PC-9 (cell line): ENCODE data around the gene LMAN2. TPM values are rescaled to one million over a fixed set of nuclear protein-coding genes. Genes with fewer than 3 reads are reported as not detected.

ENCODE experiments used
- BruUV-seq: library from RNA; stranded (reverse); fragments of 400-500 nt; replicated peaks from 2 replicates; lab custom pipeline; 2021; lab: Mats Ljungman, UMichigan
- CTCF ChIA-PET: fragments of 300-600 bp; sonication (Branson Sonifier 250); formaldehyde crosslinking; loops from one replicate; lab custom pipeline; 2022; ENCODE audit warnings: antibody characterized with exemption; lab: Charles Lee
- POLR2A ChIA-PET: fragments of 300-600 bp; sonication (Branson Sonifier 250); formaldehyde crosslinking; loops from one replicate; lab custom pipeline; 2022; ENCODE audit warnings: antibody characterized with exemption; ENCODE audit not compliant: unreplicated experiment; lab: Charles Lee
- DNase-seq, 2 experiments: peaks; one replicate each; pipeline versions ENCODE4 v3.0.0 to v3.0.0-alpha.2; 2015 to 2022; ENCODE audit warnings: mixed read lengths in 1 of 2
- H2AFZ ChIP-seq: fragments of 200-600 bp; sonication (generic); 2 replicates; pipeline ENCODE4 v1.8.1; 2017; ENCODE audit warnings: antibody characterized with exemption
- H3F3A ChIP-seq: fragments of 200-600 bp; sonication (generic); 2 replicates; pipeline ENCODE4 v1.8.1; 2017; ENCODE audit warnings: antibody characterized with exemption, mild to moderate bottlenecking, low read depth; ENCODE audit not compliant: insufficient read depth
- H3K27ac ChIP-seq: fragments of 200-600 bp; sonication (generic); 2 replicates; pipeline ENCODE4 v1.6.1; 2016; ENCODE audit warnings: mixed run types
- H3K27me3 ChIP-seq: fragments of 200-600 bp; sonication (generic); 2 replicates; pipeline ENCODE4 v1.6.1; 2016; ENCODE audit warnings: low read depth, mixed run types; ENCODE audit not compliant: insufficient read depth
- H3K36me3 ChIP-seq: fragments of 200-600 bp; sonication (generic); 2 replicates; pipeline ENCODE4 v1.6.1; 2016; ENCODE audit warnings: low read depth, mixed run types
- H3K4me1 ChIP-seq: fragments of 200-600 bp; sonication (generic); replicated peaks from 2 replicates; pipeline ENCODE4 v1.6.1; 2016; ENCODE audit warnings: mixed run types; ENCODE audit not compliant: insufficient read depth
- H3K4me2 ChIP-seq: fragments of 200-600 bp; sonication (generic); 2 replicates; pipeline ENCODE4 v1.6.1; 2017; ENCODE audit warnings: mixed run types
- H3K4me3 ChIP-seq: fragments of 200-600 bp; sonication (generic); 2 replicates; pipeline ENCODE4 v1.6.1; 2016; ENCODE audit warnings: mixed run types
- H3K79me2 ChIP-seq: fragments of 200-600 bp; sonication (generic); 2 replicates; pipeline ENCODE4 v1.6.1; 2017; ENCODE audit warnings: low read depth, mixed run types
- H3K9me2 ChIP-seq: fragments of 200-600 bp; sonication (generic); 2 replicates; pipeline ENCODE4 v1.8.1; 2017; ENCODE audit warnings: mild to moderate bottlenecking; ENCODE audit not compliant: insufficient read depth
- H3K9me3 ChIP-seq: fragments of 200-600 bp; sonication (generic); 2 replicates; pipeline ENCODE4 v1.8.1; 2016; ENCODE audit warnings: low read depth; ENCODE audit not compliant: insufficient read depth
- H4K20me1 ChIP-seq: fragments of 200-600 bp; sonication (generic); 2 replicates; pipeline ENCODE4 v1.8.1; 2017; ENCODE audit not compliant: insufficient read depth
- EZH2 ChIP-seq: fragments of 200-600 bp; sonication (generic); IDR thresholded peaks from 2 replicates; pipeline ENCODE4 v1.8.0; 2017; ENCODE audit warnings: antibody characterized with exemption, low read depth
- intact Hi-C: fragments of 100-400 bp; cut with micrococcal nuclease; formaldehyde crosslinking; loops from one replicate; pipeline ENCODE4 v1.10.0; 2022; ENCODE audit not compliant: unreplicated experiment
- total RNA-seq: library from RNA; stranded (reverse); gene quantifications from 2 replicates; pipeline ENCODE4 v1.2.3, GENCODE V29; 2021
- TF ChIP-seq, protein P1 (sequence below): fragments of 200-600 bp; sonication (generic); conservative IDR thresholded peaks from 2 replicates; pipeline ENCODE4 v1.6.1; 2017; ENCODE audit warnings: mixed run types, antibody characterized with exemption, mild to moderate bottlenecking, moderate library complexity

The LMAN2 gene
- total RNA-seq, 1 experiment from 2014 or later, result 153 TPM

DNA sequence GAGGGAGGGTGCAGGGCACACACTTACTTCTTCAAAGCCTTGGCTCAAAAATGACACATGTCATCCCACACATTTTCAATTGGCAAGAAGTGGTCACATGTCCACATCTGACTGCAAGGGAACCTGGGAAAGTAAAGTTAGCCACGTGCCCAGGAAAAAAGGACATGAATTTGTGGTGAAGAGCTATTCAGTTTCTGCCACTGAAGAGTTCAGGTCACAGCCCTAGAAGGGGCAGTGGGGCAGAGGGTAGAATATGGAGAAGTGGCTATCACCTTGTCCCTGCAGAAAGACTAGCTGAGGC lies 4.3 kb upstream of the LMAN2 start:
- POLR2A ChIA-PET, result no interaction called here
- no TSS peak for BruUV-seq
- H3K4me2 ChIP-seq, result no peak overlapping the region

DNA sequence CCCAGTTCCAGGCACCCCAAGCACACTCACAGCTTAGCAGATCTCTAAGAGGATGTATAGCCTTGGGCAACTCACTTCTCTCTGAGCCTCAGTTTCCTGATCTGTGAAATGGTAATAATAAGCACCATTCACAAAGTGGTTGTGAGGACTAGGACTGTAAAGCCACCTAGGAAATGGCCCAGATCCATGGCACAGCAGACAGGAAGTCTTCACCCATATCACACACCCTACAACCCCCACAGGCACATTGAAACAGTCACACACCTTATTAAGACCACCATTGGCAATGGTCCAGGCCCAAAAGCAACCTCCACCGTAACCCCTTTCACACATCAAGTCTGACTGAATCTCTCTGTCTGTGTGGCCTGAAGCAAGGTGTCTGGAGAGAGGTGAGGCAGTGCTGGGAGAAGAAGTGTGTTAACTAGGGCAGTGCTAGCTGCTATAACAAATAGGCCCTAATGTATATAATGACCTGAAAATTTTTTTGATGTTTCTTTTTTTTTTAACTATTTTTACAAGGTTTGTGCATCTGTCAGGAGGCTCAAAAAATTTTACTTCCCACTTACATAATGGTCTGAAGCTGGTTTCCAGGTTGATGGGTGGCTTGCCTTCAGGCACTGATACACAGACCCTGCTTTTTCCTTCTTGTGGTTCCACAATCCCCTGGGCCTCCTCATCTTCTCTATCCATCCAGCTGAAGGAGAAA lies 3.8 kb upstream of the LMAN2 start:
- H3K27ac ChIP-seq, result no peak overlapping the region
- H3K4me2 ChIP-seq, result no peak overlapping the region
- no peaks in the 10 kb centered on the region for H3K9me3 ChIP-seq
- H3K9me2 ChIP-seq, result no peaks in the 10 kb centered on the region
- ChIA-PET POLR2A (no interaction called here), CTCF (no interaction called here)
- no peak overlapping the region for H2AFZ ChIP-seq
- intact Hi-C loops, result no loop called here
- no peaks in the 10 kb centered on the region for H3K36me3 ChIP-seq
- H3F3A ChIP-seq, result 0 out of 2 replicates have a peak, but pooled peaks cover 3% of the 10 kb centered on the region
- H3K4me3 ChIP-seq, result no peak overlapping the region
- peaks cover 14% of the 10 kb centered on the region; the same call in 1 of the 2 replicates for H3K27me3 ChIP-seq
- no TSS peak for BruUV-seq
- DNase-seq, result no peak
- TF ChIP-seq EZH2, result no peak
- TF ChIP-seq, protein P1, sequence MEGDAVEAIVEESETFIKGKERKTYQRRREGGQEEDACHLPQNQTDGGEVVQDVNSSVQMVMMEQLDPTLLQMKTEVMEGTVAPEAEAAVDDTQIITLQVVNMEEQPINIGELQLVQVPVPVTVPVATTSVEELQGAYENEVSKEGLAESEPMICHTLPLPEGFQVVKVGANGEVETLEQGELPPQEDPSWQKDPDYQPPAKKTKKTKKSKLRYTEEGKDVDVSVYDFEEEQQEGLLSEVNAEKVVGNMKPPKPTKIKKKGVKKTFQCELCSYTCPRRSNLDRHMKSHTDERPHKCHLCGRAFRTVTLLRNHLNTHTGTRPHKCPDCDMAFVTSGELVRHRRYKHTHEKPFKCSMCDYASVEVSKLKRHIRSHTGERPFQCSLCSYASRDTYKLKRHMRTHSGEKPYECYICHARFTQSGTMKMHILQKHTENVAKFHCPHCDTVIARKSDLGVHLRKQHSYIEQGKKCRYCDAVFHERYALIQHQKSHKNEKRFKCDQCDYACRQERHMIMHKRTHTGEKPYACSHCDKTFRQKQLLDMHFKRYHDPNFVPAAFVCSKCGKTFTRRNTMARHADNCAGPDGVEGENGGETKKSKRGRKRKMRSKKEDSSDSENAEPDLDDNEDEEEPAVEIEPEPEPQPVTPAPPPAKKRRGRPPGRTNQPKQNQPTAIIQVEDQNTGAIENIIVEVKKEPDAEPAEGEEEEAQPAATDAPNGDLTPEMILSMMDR, result no peak
- peaks cover 7% of the 10 kb centered on the region for H3K4me1 ChIP-seq
- peaks cover 10% of the 10 kb centered on the region for H3K79me2 ChIP-seq
- no peaks in the 10 kb centered on the region for H4K20me1 ChIP-seq

More for the DNA sequence above, 4.3 kb upstream of the LMAN2 start:
- no peaks in the 10 kb centered on the region for H3K36me3 ChIP-seq
- no peak overlapping the region for H3K27ac ChIP-seq
- no peaks in the 10 kb centered on the region for H3K9me2 ChIP-seq
- H4K20me1 ChIP-seq, result no peaks in the 10 kb centered on the region
- H3K4me3 ChIP-seq, result no peak overlapping the region
- H3K27me3 ChIP-seq, result peaks cover 14% of the 10 kb centered on the region; the same call in 1 of the 2 replicates
- H2AFZ ChIP-seq, result no peak overlapping the region
- intact Hi-C loops, result no loop called here
- H3K9me3 ChIP-seq, result no peaks in the 10 kb centered on the region
- no peak for TF ChIP-seq EZH2
- TF ChIP-seq, protein P1, result no peak
- CTCF ChIA-PET, result no interaction called here
- H3K79me2 ChIP-seq, result peaks cover 5% of the 10 kb centered on the region
- DNase-seq, result no peak
- peaks cover 4% of the 10 kb centered on the region; the same call in 1 of the 2 replicates for H3K4me1 ChIP-seq
- H3F3A ChIP-seq, result 0 out of 2 replicates have a peak, but pooled peaks cover 3% of the 10 kb centered on the region

DNA sequence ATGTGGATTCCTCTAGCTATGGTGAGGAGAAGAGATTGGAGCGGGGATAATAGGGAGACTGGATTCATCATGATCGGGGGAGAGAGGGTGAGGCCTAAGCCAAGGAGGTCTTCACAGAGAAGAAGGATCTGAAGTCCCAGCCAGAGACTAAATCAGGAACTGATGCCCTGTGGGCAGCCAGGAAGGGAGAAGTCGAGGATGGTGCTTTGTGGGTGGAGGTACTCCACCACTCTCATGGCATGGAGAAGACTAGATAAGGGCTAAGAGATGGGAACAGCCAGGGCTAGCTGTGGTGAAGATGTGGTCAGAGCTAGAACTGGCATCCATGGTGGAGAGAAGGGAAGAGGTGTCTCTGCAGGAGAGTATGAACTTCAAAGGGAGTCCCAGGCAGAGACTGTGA lies 3.2 kb upstream of the LMAN2 start:
- intact Hi-C loops, result loop anchor here (5.0 kb wide), 1 partner anchor 38 kb away; no protein-coding TSS in a partner anchor
- Histone ChIP-seq H3K9me2 (no peaks in the 10 kb centered on the region), H2AFZ (no peak overlapping the region), H3K9me3 (no peaks in the 10 kb centered on the region), H3K4me2 (no peak overlapping the region), H3K79me2 (peaks cover 17% of the 10 kb centered on the region), H3K4me1 (peaks cover 13% of the 10 kb centered on the region), H3K27me3 (peaks cover 14% of the 10 kb centered on the region; the same call in 1 of the 2 replicates), H3K4me3 (no peak overlapping the region), H3K36me3 (no peaks in the 10 kb centered on the region), H4K20me1 (no peaks in the 10 kb centered on the region), H3F3A (0 out of 2 replicates have a peak, but pooled peaks cover 3% of the 10 kb centered on the region), H3K27ac (no peak overlapping the region)
- no TSS peak for BruUV-seq
- ChIA-PET POLR2A (no interaction called here), CTCF (no interaction called here)
- TF ChIP-seq, protein P1, result no peak
- no peak for TF ChIP-seq EZH2
- no peak for DNase-seq
